K562 (cell line): ENCODE measurements around the gene COQ9. TPM values are rescaled to one million over a fixed set of nuclear protein-coding genes. Genes with fewer than 3 reads are reported as not detected.

Experiments used
- ATF4 ChIP-seq: fragments of 450-650 bp; formaldehyde crosslinking; IDR thresholded peaks from 2 replicates; pipeline ENCODE4 v1.4.0; 2022; ENCODE audit warnings: mild to moderate bottlenecking, moderate library complexity
- BRD9 ChIP-seq: fragments of 450-650 bp; IDR thresholded peaks from 2 replicates; pipeline ENCODE4 v1.6.1; 2018; ENCODE audit warnings: low read depth; ENCODE audit not compliant: partially characterized antibody
- BRF2 ChIP-seq: IDR thresholded peaks from 3 replicates; pipeline ENCODE4 v1.6.1; 2011; ENCODE audit warnings: borderline replicate concordance, mild to moderate bottlenecking; ENCODE audit not compliant: insufficient read length, insufficient read depth
- C11orf30 ChIP-seq: fragments of 450-650 bp; IDR thresholded peaks from 2 replicates; pipeline ENCODE4 v1.6.1; 2016; ENCODE audit warnings: low read depth, mild to moderate bottlenecking
- E4F1 ChIP-seq: fragments of 250-450 bp; sonication (Bioruptor Pico); IDR thresholded peaks from 2 replicates; pipeline ENCODE4 v1.5.0; 2021; ENCODE audit warnings: mild to moderate bottlenecking, borderline replicate concordance
- FOXP4 ChIP-seq: sonication (generic); formaldehyde crosslinking; IDR thresholded peaks from 2 replicates; pipeline ENCODE4 v1.8.0; 2022; ENCODE audit warnings: mild to moderate bottlenecking, missing genetic modification reagents, borderline replicate concordance
- GTF3C2 ChIP-seq: IDR thresholded peaks from 3 replicates; pipeline ENCODE4 v1.6.1; 2011; ENCODE audit warnings: borderline replicate concordance, mild to moderate bottlenecking, moderate library complexity; ENCODE audit not compliant: insufficient read length; ENCODE audit errors: extremely low read depth
- HES1 ChIP-seq: fragments of 450-650 bp; IDR thresholded peaks from 2 replicates; pipeline ENCODE4 v1.6.1; 2016; ENCODE audit warnings: low read depth, mild to moderate bottlenecking, moderate library complexity
- MBD2 ChIP-seq: sonication (generic); IDR thresholded peaks from 2 replicates; pipeline ENCODE4 v1.6.1; 2016; ENCODE audit warnings: low read depth, borderline replicate concordance
- MYNN ChIP-seq, 2 experiments: sonication (generic); formaldehyde crosslinking in 1 of 2; IDR thresholded peaks; 2 replicates each; pipeline versions ENCODE4 v1.5.0 to v1.6.1; 2016 to 2020; ENCODE audit warnings: antibody characterized with exemption in 1 of 2, missing genetic modification reagents in 1 of 2
- NKRF ChIP-seq: fragments of 450-650 bp; IDR thresholded peaks from 2 replicates; pipeline ENCODE4 v1.6.1; 2016; ENCODE audit warnings: borderline replicate concordance
- SMAD3 ChIP-seq: fragments of 450-650 bp; formaldehyde crosslinking; conservative IDR thresholded peaks from 2 replicates; pipeline ENCODE4 v1.4.0; 2020; ENCODE audit warnings: mild to moderate bottlenecking
- SMARCA5 ChIP-seq: fragments of 450-650 bp; IDR thresholded peaks from 2 replicates; pipeline ENCODE4 v1.6.1; 2016
- ZC3H4 ChIP-seq: sonication (generic); formaldehyde crosslinking; IDR thresholded peaks from 2 replicates; pipeline ENCODE4 v1.9.0; 2021; ENCODE audit warnings: missing genetic modification reagents, borderline replicate concordance
- ZNF695 ChIP-seq: fragments of 450-650 bp; formaldehyde crosslinking; IDR thresholded peaks from 2 replicates; pipeline ENCODE4 v1.4.0; 2020; ENCODE audit warnings: mild to moderate bottlenecking, moderate library complexity
- polyA plus RNA-seq, 8 experiments: library from polyadenylated mRNA; depleted of rRNA in 4 of 8; stranded (reverse) in 5 of 8; unstranded in 3 of 8; fragments of >200 nt; fragmentation: Nextera tagmentation in 2 of 8; fragmentation: Illumina TruSeq in 1 of 8; extraction: Ambion mirVana in 2 of 8; extraction: Trizol in 1 of 8; gene quantifications; 2 replicates each; pipeline versions ENCODE4 v1.2.1 to v1.2.3, GENCODE V29; 2011 to 2014; ENCODE audit warnings: inconsistent platforms in 1 of 8, missing spikeins in 1 of 8
- total RNA-seq, 7 experiments: library from RNA; depleted of rRNA in 6 of 7; stranded (reverse); fragments of >200 nt in 6 of 7; fragmentation: Illumina TruSeq in 2 of 7; extraction: Trizol in 2 of 7; gene quantifications; 2 replicates each; pipeline versions ENCODE4 v1.2.1 to v1.2.3, GENCODE V29; 2011 to 2021; ENCODE audit warnings: low replicate concordance in 1 of 7

Gene COQ9
- total and polyA plus RNA-seq, 9 of the 15 experiments (the other 6 are each of a cell fraction or from before 2014, with no cell fraction given) = 35.0 to 139 (median 71.4) TPM

GRCh38 chr16:57480754-57481230, 33.5 kb downstream of the COQ9 start (continued):
- no peak for TF ChIP-seq ATF4 (CRISPR knock-in tag)
- TF ChIP-seq GTF3C2 = no peak
- TF ChIP-seq SMARCA5 = peak; percentile 86; the same call in 1 of the 2 replicates
- TF ChIP-seq NKRF = no peak
- peak; percentile 55 for TF ChIP-seq BRD9
- TF ChIP-seq BRF2 = no peak
- TF ChIP-seq SMAD3 (CRISPR knock-in tag) = no peak
- TF ChIP-seq HES1 = no peak
- no peak for TF ChIP-seq MBD2
- no peak for TF ChIP-seq MYNN (IDR thresholded peaks at IDR 0.05)
- TF ChIP-seq MYNN (CRISPR knock-in tag; IDR thresholded peaks at IDR 0.05) = no peak
- TF ChIP-seq ZC3H4 (CRISPR knock-in tag) = no peak
- no peak for TF ChIP-seq ZNF695
- no peak for TF ChIP-seq C11orf30
- no peak for TF ChIP-seq E4F1 (CRISPR knock-in tag)
- TF ChIP-seq FOXP4 (CRISPR knock-in tag) = no peak
